BJ (cell line): ENCODE results near the gene LBHD1. TPM values are rescaled to one million over a fixed set of nuclear protein-coding genes. Genes with fewer than 3 reads are reported as not detected.

Experiments
- CTCF ChIA-PET: fragments of 350-600 bp; formaldehyde crosslinking; extraction: SDS; loops from one replicate; lab custom pipeline; 2021; ENCODE audit warnings: antibody characterized with exemption, inconsistent platforms; lab: Yijun Ruan, JAX
- POLR2A ChIA-PET: fragments of 300-600 bp; sonication (Branson Sonifier 250); formaldehyde crosslinking; extraction: SDS; loops from one replicate; lab custom pipeline; 2021; ENCODE audit warnings: antibody characterized with exemption; lab: Charles Lee
- DNase-seq: peaks from one replicate; pipeline ENCODE4 v3.0.0-alpha.2; 2011; ENCODE audit warnings: low read depth
- H3K27me3 ChIP-seq: 2 replicates; pipeline ENCODE4 v1.6.0; 2011; ENCODE audit warnings: low read length; ENCODE audit not compliant: control insufficient read depth, insufficient read depth
- H3K36me3 ChIP-seq: 2 replicates; pipeline ENCODE4 v1.5.1; 2011; ENCODE audit warnings: low read length; ENCODE audit not compliant: control insufficient read depth, insufficient read depth
- H3K4me3 ChIP-seq: 2 replicates; pipeline ENCODE4 v1.5.1; 2011; ENCODE audit warnings: low read depth, mild to moderate bottlenecking, control low read depth, low read length
- polyA plus RNA-seq: library from polyadenylated mRNA; depleted of rRNA; stranded (reverse); fragments of >200 nt; gene quantifications from 2 replicates; pipeline ENCODE4 v1.2.3, GENCODE V29; 2011
- TF ChIP-seq, protein P1 (sequence below): IDR thresholded peaks from 2 replicates; pipeline ENCODE4 v1.5.1; 2011; ENCODE audit warnings: low read depth, mild to moderate bottlenecking, control low read depth, inconsistent platforms, low read length, moderate library complexity; ENCODE audit not compliant: insufficient read depth

Gene LBHD1
- polyA plus RNA-seq, 1 experiment, result 4.0 TPM

DNA sequence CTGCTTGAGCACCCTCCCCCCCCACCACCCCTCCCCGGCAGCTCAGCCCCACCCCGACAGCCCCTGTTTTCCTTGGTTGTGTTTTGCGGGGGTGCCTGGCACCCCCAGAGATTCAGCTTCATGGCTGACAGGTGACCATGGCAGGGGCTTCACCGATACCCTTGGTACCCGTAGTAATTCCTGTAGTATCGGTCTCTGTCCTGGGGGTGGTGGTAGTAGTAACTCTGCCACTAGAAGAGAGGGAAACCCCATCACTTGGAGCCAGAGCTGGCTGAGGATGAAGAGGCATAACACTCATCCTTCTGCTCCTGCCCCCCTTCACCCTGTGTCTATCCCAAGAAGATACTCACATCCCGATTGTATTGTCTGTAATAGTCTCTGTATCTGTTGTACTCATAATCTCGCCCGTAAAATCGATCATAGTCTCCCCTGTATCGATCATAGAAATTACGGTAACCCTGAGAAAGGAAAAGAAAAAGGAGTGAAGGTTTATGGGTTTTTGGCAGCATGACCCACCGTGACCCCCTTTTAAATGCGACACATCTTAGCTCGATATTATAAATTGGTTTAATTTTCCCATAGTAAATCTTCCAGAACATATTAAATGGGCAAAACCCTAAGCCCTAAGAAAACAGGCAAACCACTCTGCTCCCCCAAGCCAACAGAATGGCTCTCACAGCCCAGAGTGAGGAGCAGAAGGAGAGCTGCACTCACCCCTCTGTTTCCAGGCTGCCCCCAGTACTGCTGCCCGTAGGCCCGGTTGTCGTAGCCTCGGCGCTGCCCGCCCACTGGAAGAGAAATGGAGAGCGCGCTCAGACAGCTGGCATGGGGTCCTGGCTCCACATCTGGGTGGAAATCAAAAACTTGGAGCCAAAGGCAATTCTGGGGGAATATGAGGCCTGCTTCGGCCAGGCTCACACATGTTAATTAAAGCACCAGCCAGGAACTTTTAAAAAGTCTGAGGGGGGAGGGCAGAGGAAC lies 43.4 kb upstream of the LBHD1 start:
- Histone ChIP-seq H3K4me3 (no peak overlapping the region), H3K36me3 (peaks cover 49% of the 10 kb centered on the region), H3K27me3 (no peaks in the 10 kb centered on the region)
- TF ChIP-seq, protein P1, sequence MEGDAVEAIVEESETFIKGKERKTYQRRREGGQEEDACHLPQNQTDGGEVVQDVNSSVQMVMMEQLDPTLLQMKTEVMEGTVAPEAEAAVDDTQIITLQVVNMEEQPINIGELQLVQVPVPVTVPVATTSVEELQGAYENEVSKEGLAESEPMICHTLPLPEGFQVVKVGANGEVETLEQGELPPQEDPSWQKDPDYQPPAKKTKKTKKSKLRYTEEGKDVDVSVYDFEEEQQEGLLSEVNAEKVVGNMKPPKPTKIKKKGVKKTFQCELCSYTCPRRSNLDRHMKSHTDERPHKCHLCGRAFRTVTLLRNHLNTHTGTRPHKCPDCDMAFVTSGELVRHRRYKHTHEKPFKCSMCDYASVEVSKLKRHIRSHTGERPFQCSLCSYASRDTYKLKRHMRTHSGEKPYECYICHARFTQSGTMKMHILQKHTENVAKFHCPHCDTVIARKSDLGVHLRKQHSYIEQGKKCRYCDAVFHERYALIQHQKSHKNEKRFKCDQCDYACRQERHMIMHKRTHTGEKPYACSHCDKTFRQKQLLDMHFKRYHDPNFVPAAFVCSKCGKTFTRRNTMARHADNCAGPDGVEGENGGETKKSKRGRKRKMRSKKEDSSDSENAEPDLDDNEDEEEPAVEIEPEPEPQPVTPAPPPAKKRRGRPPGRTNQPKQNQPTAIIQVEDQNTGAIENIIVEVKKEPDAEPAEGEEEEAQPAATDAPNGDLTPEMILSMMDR, result no peak
- POLR2A ChIA-PET, result no interaction called here
- no peak for DNase-seq
- CTCF ChIA-PET, result interaction anchor here (1.1 to 1.3 kb wide), 2 partner anchors 53 to 104 kb away, joined by 3 to 4 read pairs; no protein-coding TSS in a partner anchor

DNA sequence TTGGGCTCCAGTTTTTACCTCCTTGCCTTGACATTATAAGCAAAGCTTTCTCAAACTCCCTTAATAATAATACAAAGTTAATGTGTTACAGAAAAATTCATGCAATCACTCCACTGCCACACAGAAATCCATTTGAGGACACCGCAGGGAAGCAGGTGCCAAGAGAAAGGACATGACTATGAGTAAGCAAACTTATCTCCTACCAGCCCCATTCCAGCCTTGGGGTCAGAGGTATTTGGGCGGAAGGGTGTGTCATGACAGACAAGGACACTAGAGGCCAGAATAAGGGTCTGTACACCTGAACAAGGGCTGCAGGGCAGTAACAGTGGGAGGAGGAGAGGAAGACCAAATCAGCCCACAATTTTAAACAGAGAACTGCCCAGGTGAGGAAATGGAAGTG lies 41.3 kb upstream of the LBHD1 start:
- H3K36me3 ChIP-seq, result peaks cover 38% of the 10 kb centered on the region

DNA sequence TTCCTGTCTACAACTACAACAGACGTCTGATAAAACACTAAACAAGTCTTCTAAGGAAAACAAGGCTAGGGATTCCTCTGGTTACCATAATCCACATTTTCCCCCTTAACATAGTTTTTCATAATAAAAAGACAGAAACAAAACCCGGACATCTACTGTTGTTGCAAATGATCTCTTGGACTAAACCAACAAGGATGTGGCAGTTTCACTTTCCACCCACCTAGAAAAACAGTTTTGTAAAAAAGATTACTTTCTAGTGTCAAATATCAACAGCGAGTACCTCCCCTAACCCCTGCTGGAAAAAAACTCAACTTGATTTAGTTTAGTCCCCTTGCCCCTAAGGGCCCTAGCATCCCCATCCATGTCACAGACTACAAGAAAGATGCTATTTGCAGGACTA lies 40.8 kb upstream of the LBHD1 start:
- Histone ChIP-seq H3K36me3 (peaks cover 37% of the 10 kb centered on the region), H3K27me3 (no peaks in the 10 kb centered on the region), H3K4me3 (no peak overlapping the region)
- ChIA-PET CTCF (interaction anchor here (0.9 kb wide), 1 partner anchor 24 kb away, joined by 3 read pairs; the partner anchor contains the start of gene LRRN4CL), POLR2A (no interaction called here)
- TF ChIP-seq, protein P1, result no peak
- DNase-seq, result no peak

More for the DNA sequence above, 41.3 kb upstream of the LBHD1 start:
- TF ChIP-seq, protein P1, result no peak
- Histone ChIP-seq H3K4me3 (no peak overlapping the region), H3K27me3 (no peaks in the 10 kb centered on the region)
- no peak for DNase-seq
- CTCF ChIA-PET, result interaction anchor here (0.9 kb wide), 1 partner anchor 24 kb away, joined by 3 read pairs; the partner anchor contains the start of gene LRRN4CL
- POLR2A ChIA-PET, result no interaction called here

DNA sequence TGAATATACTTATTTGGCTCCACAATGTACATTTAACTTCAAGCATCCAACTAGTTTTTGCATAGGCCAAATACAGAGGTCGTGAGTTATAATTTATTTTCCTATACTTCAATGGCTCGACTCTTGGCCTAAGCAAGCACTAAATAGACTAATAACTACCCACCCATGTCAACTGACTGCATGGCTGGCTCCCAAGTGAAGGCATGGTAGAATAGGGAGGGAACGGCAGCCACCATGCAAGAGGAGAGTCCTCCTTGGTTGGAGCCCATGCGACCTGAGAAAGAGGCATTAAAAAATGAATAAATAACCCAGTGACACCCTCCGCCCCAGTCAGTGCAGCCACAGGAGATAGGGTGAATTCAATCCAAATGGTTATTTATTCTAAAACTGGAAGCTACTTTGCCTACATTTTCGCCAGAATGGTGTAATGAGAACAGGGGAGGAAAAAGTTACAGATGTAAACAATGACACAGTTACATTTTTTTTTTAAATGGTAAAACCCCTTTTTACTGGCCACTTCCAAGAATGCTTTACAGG lies 40.3 kb upstream of the LBHD1 start:
- TF ChIP-seq, protein P1, result no peak
- POLR2A ChIA-PET, result no interaction called here
- CTCF ChIA-PET, result interaction anchor here (0.6 kb wide), 1 partner anchor 11 kb away, joined by 5 read pairs; no protein-coding TSS in a partner anchor
- Histone ChIP-seq H3K4me3 (no peak overlapping the region), H3K27me3 (no peaks in the 10 kb centered on the region), H3K36me3 (peaks cover 33% of the 10 kb centered on the region)
- DNase-seq, result no peak

DNA sequence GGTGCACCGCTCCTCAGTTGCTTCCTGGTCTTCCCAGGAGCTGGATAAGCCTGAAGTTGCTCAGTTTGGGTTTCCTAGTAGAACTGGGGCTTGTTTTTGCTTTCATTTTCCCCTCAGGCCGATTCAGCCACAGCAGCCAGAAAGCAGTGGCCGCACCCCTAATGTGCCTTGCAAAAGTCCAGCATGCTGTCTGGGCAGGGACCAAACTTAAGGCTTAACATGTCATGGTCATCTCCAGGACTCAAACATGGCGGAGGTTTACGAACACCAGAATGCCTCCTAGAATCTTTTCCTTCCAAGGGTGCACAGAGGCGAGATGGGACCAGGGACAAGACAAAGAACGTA lies 37.9 kb upstream of the LBHD1 start:
- ChIA-PET CTCF (interaction anchor here (1.4 kb wide), 1 partner anchor 15 kb away, joined by 3 read pairs; no protein-coding TSS in a partner anchor), POLR2A (interaction anchor here (1.0 to 1.5 kb wide), 2 partner anchors 16 to 17 kb away, joined by 3 to 7 read pairs; partner anchors contain the start of gene HNRNPUL2)
- TF ChIP-seq, protein P1, result no peak
- DNase-seq, result no peak
- Histone ChIP-seq H3K27me3 (no peaks in the 10 kb centered on the region), H3K4me3 (peak overlapping the region; percentile 34), H3K36me3 (peaks cover 17% of the 10 kb centered on the region)
